ENCODE measurements around the gene ALKAL2.

ALKAL2 gene

GRCh38 chr2:289362-290089, 1.6 kb upstream of the ALKAL2 start:
- H3K4me3 ChIP-seq (ENCODE audit: low read depth, low read length): peak overlapping the region; percentile 60
- no peak for TF ChIP-seq CTCF (IDR thresholded peaks at IDR 0.05; ENCODE audit: low read depth, low read length)

GRCh38 chr2:288758-289361, 969 bp upstream of the ALKAL2 start:
- peak overlapping the region; percentile 60 for H3K4me3 ChIP-seq (ENCODE audit: low read depth, low read length)
- TF ChIP-seq CTCF (IDR thresholded peaks at IDR 0.05; ENCODE audit: low read depth, low read length): no peak

GRCh38 chr2:287471-287885, 413 bp downstream of the ALKAL2 start:
- TF ChIP-seq CTCF (IDR thresholded peaks at IDR 0.05; ENCODE audit: low read depth, low read length): no peak
- 0 out of 2 replicates have a peak overlapping the region, but pooled peaks have one; percentile 9 for H3K4me3 ChIP-seq (ENCODE audit: low read depth, low read length)

DNA sequence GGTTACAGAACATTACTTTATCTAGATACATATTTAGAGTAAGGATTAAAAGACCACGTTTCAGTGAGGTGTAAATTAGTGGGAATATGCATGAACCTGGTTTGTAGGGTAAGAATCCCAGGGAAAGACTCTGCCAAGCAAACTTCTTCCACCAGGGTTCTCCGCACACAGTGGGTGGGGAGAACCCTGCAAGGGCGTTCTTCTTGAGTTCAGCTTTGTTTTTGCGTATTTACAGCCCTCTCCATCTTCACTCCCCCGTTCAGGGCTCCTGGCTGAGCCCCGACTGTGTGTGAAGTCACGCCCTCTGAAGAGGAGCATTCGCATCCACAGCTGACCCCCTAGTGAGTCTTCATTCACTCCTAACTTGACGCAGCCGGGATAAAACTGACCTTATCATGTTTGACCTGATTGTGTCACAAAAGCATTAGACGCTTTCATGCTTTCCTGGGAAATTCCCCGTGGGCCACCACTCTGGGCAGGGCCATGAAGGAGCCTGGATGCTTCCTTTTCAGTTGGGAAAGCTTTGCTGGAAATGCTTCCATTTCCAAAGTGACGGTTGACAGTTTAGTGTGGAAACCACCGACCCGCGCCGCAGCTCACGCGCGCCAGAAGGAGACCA, 1.0 kb downstream of the ALKAL2 start:
- no peak for TF ChIP-seq CTCF (IDR thresholded peaks at IDR 0.05; ENCODE audit: low read depth, low read length)
- H3K4me3 ChIP-seq (ENCODE audit: low read depth, low read length): no peak overlapping the region

DNA sequence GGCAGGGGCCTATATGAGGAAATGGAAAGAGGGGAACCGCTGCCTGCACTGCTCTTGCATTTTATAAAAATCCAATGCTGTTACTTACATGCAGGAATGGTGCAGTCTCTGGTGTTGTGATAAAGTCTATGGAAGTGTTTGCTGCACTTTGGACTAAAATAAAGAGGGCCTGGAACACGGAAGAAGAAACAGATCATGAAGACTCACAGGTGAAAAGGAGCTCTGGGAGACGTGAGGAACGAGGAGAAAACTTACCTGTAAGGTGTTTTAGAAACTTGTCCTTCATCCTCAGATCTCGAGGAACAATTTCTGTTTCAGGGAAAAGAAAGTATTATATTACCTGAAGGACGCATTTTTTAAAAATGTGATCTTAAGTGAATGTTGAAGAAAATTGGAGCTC, 1.9 kb downstream of the ALKAL2 start:
- TF ChIP-seq CTCF (IDR thresholded peaks at IDR 0.05; ENCODE audit: low read depth, low read length): no peak
- no peak overlapping the region for H3K4me3 ChIP-seq (ENCODE audit: low read depth, low read length)

- no peak overlapping the region for H3K4me3 ChIP-seq (ENCODE audit: low read depth, low read length)
These were observed 2.4 kb downstream of the ALKAL2 start for GRCh38 chr2:285531-285930.

More at GRCh38 chr2:285531-285930, 2.4 kb downstream of the ALKAL2 start:
- no peak for TF ChIP-seq CTCF (IDR thresholded peaks at IDR 0.05; ENCODE audit: low read depth, low read length)

Measured in WI38 (cell line).